B cell (primary cell): ENCODE results near the gene EGLN3.

Source experiments
- EZH2 ChIP-seq: IDR thresholded peaks from 2 replicates; pipeline ENCODE4 v1.6.1; 2012; ENCODE audit warnings: borderline replicate concordance, low read depth, mild to moderate bottlenecking, moderate library complexity, low read length; ENCODE audit not compliant: insufficient read depth, poor library complexity, severe bottlenecking
- TF ChIP-seq, protein P1 (sequence below): fragments of 200-600 bp; IDR thresholded peaks from one replicate; pipeline ENCODE4 v1.8.0; 2022; ENCODE audit warnings: antibody characterized with exemption, mild to moderate bottlenecking

DNA sequence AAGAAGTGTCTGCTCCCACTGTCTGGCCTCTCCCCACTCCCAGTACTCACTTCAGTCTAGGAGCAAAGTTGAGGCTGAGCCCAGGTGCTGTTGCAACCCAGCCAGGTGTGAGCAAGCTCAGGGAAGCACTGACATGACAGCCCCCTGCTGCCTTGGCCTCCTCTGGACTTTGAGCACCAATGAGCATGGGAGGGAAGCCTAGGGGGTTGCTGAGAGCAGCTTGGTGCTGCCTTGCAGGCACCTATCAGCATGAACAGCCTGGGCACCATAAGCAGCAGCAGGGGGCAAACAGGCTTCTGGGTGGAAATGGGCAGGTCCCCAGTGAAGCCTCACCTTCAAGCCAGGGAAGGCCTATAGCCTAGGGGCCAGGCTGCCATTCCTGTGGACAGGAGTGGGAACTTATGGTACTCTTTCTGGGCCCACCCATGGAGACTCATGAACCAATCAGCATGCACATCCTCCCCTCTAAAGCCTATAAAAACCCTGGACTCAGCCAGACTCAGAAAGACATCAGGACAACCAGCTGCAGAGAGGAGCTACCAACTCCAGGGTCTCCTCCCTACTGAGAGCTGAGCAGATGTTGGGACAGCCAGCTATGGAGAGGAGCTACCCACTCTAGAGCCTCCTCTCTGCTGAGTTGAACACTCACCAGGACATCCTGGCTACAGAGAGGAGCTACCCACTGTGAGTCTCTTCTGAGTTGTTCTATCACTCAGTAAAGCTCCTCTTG is 49.3 kb downstream of the EGLN3 start:
- TF ChIP-seq, protein P1, sequence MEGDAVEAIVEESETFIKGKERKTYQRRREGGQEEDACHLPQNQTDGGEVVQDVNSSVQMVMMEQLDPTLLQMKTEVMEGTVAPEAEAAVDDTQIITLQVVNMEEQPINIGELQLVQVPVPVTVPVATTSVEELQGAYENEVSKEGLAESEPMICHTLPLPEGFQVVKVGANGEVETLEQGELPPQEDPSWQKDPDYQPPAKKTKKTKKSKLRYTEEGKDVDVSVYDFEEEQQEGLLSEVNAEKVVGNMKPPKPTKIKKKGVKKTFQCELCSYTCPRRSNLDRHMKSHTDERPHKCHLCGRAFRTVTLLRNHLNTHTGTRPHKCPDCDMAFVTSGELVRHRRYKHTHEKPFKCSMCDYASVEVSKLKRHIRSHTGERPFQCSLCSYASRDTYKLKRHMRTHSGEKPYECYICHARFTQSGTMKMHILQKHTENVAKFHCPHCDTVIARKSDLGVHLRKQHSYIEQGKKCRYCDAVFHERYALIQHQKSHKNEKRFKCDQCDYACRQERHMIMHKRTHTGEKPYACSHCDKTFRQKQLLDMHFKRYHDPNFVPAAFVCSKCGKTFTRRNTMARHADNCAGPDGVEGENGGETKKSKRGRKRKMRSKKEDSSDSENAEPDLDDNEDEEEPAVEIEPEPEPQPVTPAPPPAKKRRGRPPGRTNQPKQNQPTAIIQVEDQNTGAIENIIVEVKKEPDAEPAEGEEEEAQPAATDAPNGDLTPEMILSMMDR = no peak
- no peak for TF ChIP-seq EZH2
